ENCODE results near the gene DCST1. TPM values are rescaled to one million over a fixed set of nuclear protein-coding genes. Genes with fewer than 3 reads are reported as not detected.
"Not testable (repeated sequence)": the region's sequence is repeated elsewhere in the genome, so short reads cannot be mapped to it uniquely, and the experiment has no call there.

DCST1 gene
- total RNA-seq, result under 1 TPM in 2 of 3 donors, not detected in 1; 0.19 to 0.20 TPM
- long read RNA-seq, donor 1, result 0 reads
- long read RNA-seq, donor 2, result 0 reads

DNA sequence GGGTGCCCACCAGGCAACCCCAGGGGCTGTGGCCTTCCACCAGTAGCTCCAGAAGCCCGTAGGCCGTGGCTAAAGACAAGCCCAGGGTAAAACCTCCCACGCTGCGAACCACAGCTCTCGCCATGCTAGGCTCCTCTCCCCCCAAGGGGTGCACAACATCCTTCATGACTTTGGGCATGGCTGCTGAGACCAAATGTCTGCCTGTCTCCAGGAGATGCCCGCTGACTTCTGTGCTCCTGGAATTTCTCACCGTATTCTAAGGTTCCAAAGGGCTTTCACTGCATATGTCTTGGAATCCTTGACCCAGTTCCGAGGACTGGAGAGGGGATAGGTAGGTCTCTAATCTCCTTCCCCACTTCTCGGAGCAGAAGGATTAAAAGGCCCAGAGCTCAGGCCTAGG, at the start of gene DCST1, which contains the start of gene DCST2:
DCST1 (plus strand) TSS at position 301 of the 400 bp plus-strand sequence. CDS start 213 bp downstream, outside the sequence.
DCST2 (minus strand) TSS at position 258 of the 400 bp plus-strand sequence; CDS start at position 178, 80 bp downstream.
- Histone ChIP-seq H3K4me3 (no peak within 1 kb of the TSS), H3K4me1 (ENCODE audit: low read depth) (peaks cover 7% of the 10 kb centered on the region), H3K36me3 (ENCODE audit: low read depth) (no peaks in the 10 kb centered on the region), H3K9me3 (no peaks in the 10 kb centered on the region)
- intact Hi-C loops (cut with DNase I, micrococcal nuclease), result no loop called here
- ATAC-seq (no peak), DNase-seq (no peak)
- TF ChIP-seq CTCF (IDR thresholded peaks at IDR 0.05), result no peak

- ATAC-seq; H3K4me3 ChIP-seq; DNase-seq; H3K36me3 ChIP-seq (ENCODE audit: low read depth); intact Hi-C loops (cut with DNase I, micrococcal nuclease); H3K9me3 ChIP-seq: not testable (repeated sequence)
- H3K4me1 ChIP-seq (ENCODE audit: low read depth), result peaks cover 18% of the 10 kb centered on the region
Observed at GRCh38 chr1:154986736-154987135, 46.9 kb upstream of the DCST1 start.

GRCh38 chr1:154987326-154987725, 46.3 kb upstream of the DCST1 start:
- DNase-seq, result peak in 1 of 3 donors; percentile 38
- no peaks in the 10 kb centered on the region for H3K36me3 ChIP-seq (ENCODE audit: low read depth)
- H3K9me3 ChIP-seq, result no peaks in the 10 kb centered on the region
- no peak for TF ChIP-seq CTCF (IDR thresholded peaks at IDR 0.05)
- intact Hi-C loops (cut with DNase I, micrococcal nuclease), result no loop called here
- peaks cover 18% of the 10 kb centered on the region for H3K4me1 ChIP-seq (ENCODE audit: low read depth)
- H3K4me3 ChIP-seq, result no peak overlapping the region
- no peak for ATAC-seq

GRCh38 chr1:154988058-154988954, 45.3 kb upstream of the DCST1 start:
- TF ChIP-seq CTCF (IDR thresholded peaks at IDR 0.05), result no peak
- intact Hi-C loops (cut with DNase I, micrococcal nuclease), result no loop called here
- Histone ChIP-seq H3K9me3 (no peaks in the 10 kb centered on the region), H3K4me3 (no peak overlapping the region), H3K36me3 (ENCODE audit: low read depth) (no peaks in the 10 kb centered on the region), H3K4me1 (ENCODE audit: low read depth) (peaks cover 18% of the 10 kb centered on the region)
- ATAC-seq (no peak), DNase-seq (peak in 2 of 3 donors; percentile 23 to 38)

DNA sequence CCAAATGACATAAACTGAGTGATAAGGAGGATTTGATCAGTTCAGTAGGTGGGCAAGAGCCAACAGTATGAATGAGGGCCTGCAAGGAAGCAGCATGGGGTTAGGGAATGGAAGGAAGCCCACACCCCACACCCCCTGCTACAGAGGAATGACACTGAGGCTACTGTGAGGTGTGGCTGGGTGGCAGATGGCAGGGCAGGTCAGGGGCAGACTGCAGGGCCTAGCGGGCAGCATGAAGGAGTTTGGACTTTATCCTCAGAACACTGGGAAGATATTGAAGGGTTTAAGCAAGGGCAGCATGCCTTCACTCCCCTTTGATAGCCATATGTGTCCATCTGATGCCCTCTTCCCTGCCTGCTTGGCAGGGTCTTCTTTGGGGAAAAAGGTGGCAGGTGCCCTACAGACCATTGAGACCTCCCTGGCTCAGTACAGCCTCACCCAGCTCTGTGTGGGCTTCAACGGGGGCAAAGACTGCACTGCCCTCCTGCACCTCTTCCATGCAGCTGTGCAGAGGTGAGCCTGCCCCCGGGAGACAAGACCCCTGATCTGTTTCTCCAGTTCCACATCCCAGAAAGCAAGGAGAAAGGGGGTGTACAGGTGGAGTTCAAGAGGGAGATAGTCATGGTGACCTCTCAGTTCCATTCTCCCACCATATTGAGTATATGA, 44.3 kb upstream of the DCST1 start:
- DNase-seq (peak in 2 of 3 donors; percentile 22 to 30), ATAC-seq (peak; percentile 59)
- Histone ChIP-seq H3K36me3 (ENCODE audit: low read depth) (no peaks in the 10 kb centered on the region), H3K4me1 (ENCODE audit: low read depth) (peaks cover 10% of the 10 kb centered on the region), H3K9me3 (no peaks in the 10 kb centered on the region), H3K4me3 (no peak overlapping the region)
- no peak for TF ChIP-seq CTCF (IDR thresholded peaks at IDR 0.05)
- intact Hi-C loops (cut with DNase I, micrococcal nuclease), result no loop called here

GRCh38 chr1:154990276-154990675, 43.3 kb upstream of the DCST1 start:
- no peaks in the 10 kb centered on the region for H3K9me3 ChIP-seq
- no peak for TF ChIP-seq CTCF (IDR thresholded peaks at IDR 0.05)
- no peaks in the 10 kb centered on the region for H3K36me3 ChIP-seq (ENCODE audit: low read depth)
- intact Hi-C loops (cut with DNase I, micrococcal nuclease), result no loop called here
- peak in 2 of 3 donors; percentile 13 to 39 for DNase-seq
- H3K4me3 ChIP-seq, result no peak overlapping the region
- no peak for ATAC-seq
- peaks cover 8% of the 10 kb centered on the region for H3K4me1 ChIP-seq (ENCODE audit: low read depth)

Measured in mucosa of descending colon (tissue), 3 donors.